HG03175 (cell line): Measurements from ENCODE around the gene PRKAG1.
"Not testable (repeated sequence)": the region's sequence is repeated elsewhere in the genome, so short reads cannot be mapped to it uniquely, and the experiment has no call there.

ENCODE experiments used
- ATAC-seq: cut with Tn5 transposase; IDR thresholded peaks from one replicate; pipeline ENCODE4 v1.9.1; 2021; ENCODE audit warnings: mild to moderate bottlenecking, moderate library complexity; ENCODE audit not compliant: unreplicated experiment

PRKAG1 gene

DNA sequence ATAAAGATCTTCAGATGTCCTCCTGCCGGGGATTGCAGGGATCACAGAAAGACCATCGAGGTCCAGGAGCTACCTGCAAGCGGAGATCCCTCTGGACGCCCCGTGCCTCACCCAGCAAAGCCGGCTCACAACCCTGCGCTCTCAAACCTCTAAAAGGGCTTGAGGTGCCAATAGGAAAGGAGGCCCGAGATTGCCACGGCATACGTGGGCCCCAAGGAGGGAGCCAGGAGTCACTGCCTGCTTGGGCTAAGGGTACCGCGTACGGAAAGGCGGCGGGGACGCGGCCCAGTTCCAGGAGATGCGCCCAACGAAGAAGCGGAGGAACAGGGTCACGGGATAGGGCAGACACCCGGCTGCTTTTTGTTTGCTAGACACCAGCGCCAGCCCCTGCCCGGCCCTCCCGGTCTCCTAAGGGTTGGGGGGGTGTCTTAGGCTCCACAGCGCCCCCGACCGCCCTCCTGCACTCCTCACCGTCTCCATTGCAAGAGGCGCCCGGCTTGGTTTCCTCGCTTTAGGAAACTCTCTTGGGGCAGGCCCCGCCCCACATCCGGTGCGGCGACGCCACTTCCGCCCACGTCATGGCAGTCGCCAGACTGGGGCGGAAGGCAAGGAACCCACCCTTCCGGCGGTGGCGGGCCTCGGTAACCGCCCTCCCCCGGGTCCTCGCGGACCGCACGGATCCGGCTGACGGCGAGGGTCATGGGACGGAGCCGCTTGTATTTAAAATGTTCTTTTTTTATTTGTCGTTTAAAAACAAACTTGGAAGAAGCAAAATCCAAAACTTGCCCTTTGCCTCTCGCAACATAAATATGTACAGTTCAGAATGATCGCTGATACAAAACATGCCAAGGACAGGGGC, at the start of gene PRKAG1:
TSS of gene PRKAG1 (minus strand) at position 516 of the 859 bp plus-strand sequence. CDS start at position 480, 36 bp downstream.
- ATAC-seq = peak; percentile 92

DNA sequence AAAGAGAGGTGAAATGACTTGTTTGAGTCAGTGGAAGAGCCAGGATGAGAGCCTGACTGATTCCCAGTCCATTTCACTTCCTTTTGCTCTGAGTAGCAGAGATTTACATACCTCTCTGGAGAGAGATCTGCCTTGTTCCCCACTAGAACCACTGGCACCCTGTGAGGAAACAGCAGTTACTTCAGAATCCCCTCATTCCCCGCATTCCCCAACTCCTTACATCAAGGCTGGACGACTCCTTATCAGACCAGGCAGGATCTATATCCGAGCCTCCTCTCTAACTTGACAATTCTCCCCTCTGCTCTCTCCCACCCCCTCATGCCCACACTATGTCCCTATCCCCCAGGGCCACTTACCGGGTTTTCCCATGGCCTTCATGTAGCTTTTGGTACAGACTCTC, 47.5 kb upstream of the PRKAG1 start:
- no peak for ATAC-seq

GRCh38 chr12:49064767-49065152, 46.2 kb upstream of the PRKAG1 start:
- ATAC-seq = no peak

DNA sequence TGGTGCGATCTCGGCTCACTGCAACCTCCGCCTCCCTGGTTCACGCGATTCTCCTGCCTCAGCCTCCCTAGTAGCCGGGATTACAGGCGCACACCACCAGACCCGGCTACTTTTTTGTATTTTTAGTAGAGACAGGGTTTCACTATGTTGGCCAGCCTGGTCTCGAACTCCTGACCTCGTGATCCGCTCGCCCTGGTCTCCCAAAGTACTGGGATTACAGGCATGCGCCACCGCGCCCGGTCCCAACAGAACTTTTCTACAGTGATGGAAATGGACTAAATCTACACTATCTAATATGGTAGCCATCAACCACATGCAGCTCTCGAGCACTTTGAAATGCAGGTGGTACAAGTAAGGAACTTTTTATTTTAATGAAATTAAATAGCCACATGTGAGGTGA, 43.3 kb upstream of the PRKAG1 start:
- ATAC-seq = not testable (repeated sequence)

DNA sequence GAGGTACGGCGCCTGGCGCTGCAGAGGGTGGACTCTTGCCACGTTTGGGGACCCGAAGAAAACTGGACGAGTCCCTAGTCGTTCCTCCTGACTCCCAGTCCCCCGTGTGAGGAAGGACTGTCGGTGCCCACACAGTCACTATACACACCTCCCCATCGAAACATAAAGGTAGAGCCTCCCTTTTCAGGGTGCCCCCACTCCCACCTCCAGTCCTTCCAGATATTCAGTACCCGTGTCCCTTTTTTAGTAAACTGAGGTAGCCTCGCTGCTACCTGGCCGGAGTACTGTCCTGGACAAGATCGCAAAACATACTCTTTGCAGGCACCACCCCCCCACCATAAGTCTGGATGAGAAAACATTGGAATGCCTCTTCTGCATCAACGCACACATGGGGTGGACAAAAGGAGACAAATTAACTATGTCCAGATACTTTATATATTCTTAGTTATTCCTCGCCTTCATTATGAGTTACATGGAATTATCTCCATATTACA, 42.6 kb upstream of the PRKAG1 start:
- ATAC-seq = no peak

DNA sequence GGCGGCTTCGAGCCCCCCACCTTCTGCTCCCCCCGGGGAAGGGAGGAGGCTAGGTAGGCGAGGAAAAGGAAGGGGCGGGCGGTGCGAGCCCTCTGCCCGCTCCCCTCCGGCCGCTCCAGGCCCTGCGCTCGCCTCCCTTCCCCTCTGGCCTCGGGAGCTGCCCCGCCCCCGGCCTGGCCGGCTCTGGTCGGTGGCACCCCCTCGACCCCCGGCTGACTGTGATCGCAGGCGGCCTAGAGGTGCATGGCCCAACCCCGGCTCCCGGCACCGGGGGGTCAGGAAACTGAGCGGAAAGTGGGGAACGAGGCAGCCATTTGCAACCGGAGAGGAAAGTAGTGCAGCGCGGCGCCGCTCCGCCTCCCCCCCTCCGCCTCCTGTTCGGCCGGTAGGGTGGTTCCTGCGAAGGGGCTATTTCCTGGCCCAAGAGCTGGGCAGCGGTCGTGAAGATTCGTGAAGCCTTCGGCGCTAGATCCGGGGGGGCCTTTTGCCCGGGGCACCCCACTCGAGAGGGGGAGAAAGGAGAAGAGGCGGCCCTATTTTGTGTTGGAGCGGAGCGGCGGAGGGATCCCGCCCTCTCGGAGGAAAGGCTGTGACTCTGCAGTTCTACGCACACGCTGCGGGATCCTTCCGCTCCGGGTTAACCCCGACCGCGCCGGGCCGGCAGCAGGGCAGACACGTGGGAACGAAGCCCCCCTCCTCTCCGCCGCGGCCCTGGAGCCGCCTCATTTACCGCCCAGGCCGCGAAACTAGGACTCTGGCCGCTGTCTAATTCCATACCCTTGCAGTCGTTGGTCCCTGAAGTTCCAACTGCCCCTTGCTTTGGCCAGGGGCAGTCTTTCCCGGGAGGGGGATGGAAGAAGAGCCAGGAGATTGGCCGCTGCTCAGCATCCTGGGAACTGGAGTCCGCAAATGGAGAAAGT, 41.9 kb upstream of the PRKAG1 start, which contains the start of gene KMT2D:
TSS of gene KMT2D (minus strand) at position 558 of the 920 bp plus-strand sequence. CDS start 5,470 bp downstream, outside the sequence.
- peak; percentile 64 for ATAC-seq

GRCh38 chr12:49059299-49060171, 41.0 kb upstream of the PRKAG1 start:
- peak; percentile 11 for ATAC-seq

DNA sequence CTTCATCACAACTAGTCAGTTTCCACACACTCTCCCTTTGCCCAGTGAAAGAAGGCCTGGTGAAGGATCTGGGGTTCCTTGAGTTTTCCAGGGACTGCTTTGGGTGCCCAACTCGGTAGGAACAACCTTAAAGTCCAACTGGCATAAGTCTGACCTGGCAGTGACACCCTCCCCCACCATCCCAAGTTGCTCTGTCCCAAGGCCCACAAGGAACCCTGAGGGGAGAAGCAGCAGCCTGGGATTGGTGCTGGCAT, 40.4 kb upstream of the PRKAG1 start:
- no peak for ATAC-seq

GRCh38 chr12:49058366-49059044, 39.9 kb upstream of the PRKAG1 start:
- ATAC-seq = no peak

DNA sequence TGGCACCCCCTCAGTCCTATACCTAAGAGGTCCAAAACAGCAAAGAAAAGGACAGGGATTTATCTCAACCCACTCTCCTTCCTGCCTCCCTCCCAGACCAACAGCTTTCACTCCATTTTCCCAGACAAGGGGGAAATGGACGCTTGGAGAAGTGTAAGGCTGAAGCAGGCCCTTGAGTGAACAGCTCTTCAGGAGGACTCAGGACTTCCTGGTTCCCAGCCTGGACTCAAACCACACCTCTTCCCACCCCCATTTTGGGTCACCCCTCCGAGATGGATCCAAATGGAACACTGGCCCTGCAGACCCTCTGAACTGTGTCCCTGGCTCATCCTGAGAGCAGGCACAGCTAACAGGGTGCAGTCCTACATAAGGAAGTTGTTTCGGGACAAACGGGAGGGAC, 39.3 kb upstream of the PRKAG1 start:
- no peak for ATAC-seq

DNA sequence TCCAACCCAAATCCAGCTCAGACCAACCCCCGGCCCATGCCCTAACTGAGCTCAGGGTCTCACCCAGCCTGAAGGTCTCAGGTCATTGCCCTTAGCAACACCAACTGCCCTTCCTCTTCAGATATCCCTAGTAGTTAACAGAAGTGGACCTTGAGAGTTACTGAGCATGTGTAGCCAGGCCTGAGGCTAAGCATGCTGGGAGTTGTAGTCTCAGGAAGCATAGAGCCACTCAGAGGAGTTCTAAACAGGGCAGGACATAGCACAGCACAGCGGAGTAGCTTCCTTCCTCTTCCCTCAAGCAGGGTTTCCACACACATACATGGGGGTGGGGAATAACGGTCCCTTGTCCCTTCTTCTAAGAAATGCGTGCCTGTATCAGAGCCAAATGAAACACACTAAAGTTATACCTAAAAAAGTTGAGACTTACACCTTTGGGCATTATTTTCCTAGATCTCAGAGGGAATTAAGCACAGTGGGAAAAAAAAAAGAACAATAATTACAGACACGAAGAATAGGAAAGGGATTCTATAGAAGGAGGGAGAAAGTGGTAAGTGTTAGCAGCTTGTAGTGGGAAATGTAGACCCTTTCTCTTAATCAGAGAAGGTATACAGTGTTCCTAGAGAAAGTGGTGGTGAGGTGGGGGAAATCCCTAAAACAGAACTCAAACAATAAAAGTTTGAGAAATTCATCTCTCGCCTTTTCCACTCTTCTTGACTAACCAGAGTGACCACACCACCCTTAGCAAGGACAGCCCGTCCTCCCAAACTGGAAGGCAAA, 37.6 kb upstream of the PRKAG1 start:
- peak; percentile 63 for ATAC-seq

DNA sequence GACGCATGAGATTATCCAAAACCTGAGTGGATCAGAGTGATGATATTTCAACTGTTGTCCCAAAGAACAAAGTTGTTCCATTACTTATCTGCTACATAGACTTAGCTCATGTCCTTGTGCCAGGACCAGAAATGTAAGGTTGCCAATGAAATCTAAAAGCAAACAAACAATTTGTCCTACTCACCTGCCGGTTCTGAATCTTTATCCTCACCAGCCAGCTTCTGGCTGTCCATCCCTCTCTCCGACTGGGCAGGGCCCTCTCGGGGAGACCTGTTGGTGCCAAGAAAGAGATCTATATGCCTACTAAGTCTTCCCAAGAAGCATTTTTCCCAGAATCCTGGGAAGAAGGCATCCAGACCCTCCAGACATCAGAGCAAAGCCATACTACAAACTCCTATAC, 36.5 kb upstream of the PRKAG1 start:
- ATAC-seq = no peak

DNA sequence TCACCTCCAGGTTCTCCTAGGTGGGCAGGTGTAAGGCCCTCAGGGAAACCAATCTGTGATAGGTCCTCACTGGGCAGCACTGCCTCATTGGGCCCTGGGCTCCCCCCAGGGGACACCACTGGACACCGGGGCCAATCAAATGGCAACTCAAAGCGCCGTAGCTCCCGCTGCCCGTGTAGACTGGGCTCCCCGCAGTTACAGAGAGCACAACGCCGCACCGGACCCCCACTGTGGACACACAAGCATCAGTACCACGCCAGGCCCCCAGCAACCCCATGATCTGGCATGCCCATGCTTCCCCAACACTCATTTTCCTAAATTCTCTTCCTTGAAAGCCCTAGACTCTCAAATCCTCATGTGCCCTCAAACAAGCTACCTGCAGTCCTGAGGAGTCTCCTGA, 35.9 kb upstream of the PRKAG1 start:
- no peak for ATAC-seq

DNA sequence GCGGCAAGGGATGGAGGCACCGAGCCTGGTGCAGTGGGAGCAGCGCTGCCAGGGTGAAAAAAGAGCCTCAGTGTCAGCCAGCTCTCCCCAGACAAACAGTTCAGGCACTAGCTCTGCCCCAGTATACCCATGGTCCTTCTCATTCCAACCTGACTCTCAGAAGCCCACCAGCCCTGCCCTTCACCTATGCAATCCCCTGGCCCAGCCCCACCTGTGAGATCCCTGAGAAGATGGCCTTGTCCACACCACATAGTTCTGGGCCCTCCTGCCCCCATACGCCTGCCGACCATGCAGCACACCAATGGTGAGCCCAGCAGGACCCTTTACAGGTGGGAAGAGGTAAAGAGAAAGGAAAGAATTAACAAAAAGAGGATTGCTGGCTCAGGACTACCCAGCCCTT, 35.5 kb upstream of the PRKAG1 start:
- no peak for ATAC-seq

DNA sequence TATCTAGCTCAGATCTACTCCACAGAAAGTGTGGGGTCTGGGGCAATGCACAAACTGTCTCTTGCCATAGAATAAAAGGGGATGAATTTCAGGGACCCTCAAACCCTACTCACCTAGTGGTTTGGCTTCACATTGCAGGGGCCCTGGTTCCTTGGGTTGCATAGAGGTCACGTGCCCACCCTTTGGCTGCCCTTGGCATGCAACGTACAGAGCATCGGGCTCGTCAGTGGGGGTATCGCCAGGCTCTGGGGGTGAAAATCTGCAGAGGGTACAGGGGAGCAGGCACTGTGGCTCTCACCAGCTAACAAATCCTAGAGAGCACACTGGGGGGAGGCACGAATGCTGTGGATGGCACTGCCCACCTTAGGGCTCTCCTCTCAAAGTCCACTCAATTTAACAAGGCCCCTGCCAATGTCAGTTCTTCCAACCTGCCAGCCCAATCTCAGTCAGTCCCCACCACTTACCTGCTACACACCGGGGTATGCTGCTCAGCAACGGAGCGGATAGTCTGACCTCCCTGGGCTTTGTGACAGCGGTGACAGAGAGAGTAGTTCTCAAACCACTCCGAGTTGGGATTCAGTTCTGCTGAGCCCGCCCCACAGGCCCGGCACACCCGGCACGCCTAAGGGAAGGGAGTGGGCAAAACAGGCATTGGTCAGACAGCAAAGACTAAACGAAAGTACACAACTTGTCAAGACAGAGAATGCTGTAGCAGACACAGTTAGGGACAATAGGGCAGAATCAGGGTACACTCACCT, 34.1 kb upstream of the PRKAG1 start:
- ATAC-seq = no peak

DNA sequence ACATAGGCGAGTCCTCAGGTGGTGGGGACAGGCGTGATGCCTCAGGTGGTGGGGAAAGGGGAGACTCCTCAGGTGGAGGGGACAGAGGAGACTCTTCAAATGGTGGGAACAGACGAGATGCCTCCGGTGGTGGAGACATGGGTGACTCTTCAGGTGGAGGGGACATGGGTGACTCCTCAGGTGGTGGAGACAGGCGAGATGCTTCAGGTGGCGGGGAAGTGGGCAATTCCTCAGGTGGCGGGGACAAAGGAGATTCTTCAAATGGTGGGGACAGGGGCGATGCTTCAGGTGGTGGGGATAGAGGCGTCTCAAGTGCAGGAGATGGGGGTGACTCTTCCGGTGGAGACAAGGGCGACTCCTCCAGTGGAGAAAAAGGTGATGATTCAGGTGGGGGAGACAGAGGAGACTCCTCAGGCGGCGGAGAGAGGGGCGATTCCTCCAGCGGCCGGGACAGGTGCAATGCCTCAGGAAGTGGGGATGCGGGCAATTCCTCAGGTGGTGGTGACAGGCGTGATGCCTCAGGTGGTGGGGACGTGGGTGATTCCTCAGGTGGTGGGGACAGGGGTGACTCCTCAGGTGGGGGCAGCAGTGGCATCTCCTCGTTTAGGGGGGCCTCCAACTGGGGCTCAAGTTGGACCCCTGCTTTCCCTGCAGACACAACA, 33.3 kb upstream of the PRKAG1 start:
- ATAC-seq = no peak

DNA sequence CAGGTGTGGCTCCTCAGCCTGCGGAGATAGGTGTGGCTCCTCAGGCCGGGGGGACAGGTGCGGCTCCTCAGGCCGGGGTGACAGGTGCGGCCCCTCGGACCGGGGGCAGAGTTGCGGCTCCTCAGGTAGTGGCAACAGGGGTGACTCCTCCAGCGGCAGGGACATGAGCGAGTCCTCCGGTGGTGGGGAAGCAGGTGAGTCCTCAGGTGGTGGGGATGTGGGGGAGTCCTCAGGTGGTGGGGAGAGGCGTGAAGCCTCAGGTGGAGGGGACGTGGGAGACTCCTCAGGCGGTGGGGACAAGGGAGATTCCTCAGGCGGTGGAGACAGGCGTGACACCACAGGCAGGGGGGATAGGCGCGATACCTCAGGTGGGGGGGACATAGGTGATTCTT, 32.8 kb upstream of the PRKAG1 start:
- no peak for ATAC-seq
